GM08714 (cell line): ENCODE data around the gene NOXO1.

Experiments
- H3K4me3 ChIP-seq: fragments of 200-500 bp; sonication (Bioruptor generic); 2 replicates; pipeline ENCODE4 v1.5.1; 2014; ENCODE audit warnings: mild to moderate bottlenecking, low read length, inconsistent platforms
- ZNF274 ChIP-seq: IDR thresholded peaks from 2 replicates; pipeline ENCODE4 v1.6.1; 2012; ENCODE audit warnings: mild to moderate bottlenecking, low read depth, low read length

NOXO1 gene

DNA sequence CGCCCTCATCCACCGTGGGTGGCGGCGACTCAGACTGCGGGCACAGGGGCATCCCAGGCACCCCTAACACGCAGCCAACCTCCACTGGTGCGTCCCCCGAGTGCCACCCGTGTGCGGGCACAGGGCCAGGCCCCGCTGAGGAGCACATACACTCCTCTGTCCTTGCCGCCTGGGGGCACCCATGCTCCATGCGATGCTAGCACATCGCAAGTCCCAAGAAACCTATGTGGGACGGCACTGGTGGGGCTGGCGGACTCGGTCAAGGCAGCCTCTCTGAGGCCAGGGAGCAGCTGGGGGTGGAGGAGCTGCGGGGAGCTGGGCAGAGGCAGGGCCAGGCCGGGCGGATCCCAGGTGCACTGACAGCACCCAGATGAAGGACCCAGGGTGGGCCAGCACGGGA is 24.4 kb upstream of the NOXO1 start:
- H3K4me3 ChIP-seq: no peak overlapping the region

DNA sequence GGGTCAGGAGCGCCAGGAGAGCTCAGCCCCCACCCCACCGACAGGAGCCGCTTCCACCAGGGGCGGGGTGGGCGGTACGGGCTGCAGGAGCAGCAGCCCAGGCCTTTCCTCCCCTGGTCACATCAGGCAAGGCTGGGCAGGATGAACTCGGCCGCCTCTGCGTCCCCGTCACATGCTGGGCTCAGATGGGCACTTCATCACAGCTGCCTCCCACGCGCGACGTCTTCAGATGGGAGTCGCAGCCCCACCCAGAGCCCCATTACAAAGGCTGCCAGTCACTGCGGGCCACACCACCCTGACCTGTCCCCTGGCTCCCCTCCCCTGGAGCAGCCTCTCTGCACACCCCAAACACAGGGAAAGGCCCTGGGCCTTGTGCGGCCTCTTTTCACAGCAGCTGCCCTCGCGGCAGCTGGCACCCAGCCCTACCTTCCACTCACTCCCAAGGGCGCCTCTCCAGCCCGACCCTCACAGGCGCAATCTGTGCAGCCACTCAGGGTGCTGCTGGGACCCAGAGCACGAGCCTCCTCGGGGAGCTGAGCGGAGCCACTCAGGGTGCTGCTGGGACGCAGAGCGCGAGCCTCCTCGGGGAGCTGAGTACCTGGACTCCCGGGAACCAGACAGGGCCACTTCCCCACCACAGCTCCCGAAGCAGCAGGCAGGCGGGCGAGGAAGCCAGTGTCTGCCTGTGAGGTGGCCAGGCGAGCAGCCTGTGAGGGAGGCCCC is 23.7 kb upstream of the NOXO1 start:
- TF ChIP-seq ZNF274: no peak
- H3K4me3 ChIP-seq: no peak overlapping the region

More for the DNA sequence above, 24.4 kb upstream of the NOXO1 start:
- TF ChIP-seq ZNF274: no peak

DNA sequence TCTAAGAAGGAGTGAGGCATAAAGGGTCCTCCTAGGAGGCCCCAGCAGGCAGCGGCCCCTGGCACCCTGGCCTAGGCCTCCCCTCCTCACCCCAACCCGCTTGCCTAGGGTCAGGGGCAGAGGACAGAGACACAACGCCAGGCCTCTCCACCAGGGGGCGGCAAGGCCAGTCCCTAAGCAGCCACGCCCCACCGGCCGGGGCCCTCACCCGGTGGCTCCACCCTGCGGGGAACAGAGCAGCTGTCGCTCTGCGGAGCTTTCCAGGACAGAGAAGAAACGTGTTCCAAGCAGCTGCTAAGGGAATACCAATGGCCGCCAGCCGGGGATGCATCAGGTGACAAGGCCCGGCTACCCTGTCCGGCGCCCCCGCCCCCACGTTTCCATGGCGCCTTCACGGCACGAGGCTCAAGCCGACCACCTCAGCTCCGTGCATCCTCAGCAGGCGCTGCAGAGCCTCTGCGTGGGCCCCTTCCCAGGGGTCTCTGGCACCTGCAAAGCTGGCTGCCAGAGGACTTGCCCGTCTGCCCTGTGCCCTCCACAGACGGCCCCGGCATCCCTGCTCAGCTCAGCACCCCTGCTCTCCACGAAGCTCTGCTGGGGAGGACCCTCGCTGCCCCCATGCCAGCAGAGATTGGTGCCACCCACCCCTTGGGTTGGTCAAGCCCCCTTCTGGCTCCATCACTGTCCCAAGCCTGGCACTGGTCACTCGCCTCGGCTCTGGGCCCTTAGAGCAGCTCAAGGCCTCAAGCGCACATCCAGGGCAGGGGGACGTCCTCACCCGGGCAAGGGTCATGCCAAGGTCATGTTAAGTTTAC is 22.8 kb upstream of the NOXO1 start:
- H3K4me3 ChIP-seq: no peak overlapping the region
- no peak for TF ChIP-seq ZNF274

DNA sequence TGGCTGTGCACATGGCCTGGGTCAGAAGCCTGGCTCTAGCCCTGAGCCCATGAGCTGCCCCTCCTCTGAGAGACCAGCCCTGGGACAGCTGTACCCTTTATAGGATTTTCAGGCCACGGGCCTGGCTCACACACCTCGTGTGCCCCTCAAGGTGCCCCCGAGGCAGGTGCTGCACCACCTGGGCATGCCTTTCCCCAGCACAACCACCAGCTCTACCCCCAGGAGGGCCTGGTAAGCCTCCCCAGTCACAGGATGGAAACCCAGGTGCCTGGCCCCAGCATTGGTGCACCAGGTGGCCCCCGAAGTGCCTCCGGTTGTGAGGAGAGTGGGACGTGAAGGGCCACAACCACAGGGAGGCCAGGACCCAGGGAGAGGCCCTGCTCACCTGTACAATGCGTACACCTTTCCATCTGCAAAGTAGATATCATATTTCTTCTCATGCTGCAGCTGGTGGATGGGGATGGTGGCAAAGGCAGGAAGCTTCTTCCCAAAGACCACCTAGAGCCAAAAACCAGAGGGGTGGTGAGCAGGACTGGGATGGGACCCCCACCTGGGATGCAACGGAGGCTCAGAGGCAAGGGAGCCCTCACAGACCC is 22.1 kb upstream of the NOXO1 start:
- no peak for TF ChIP-seq ZNF274
- H3K4me3 ChIP-seq: no peak overlapping the region

DNA sequence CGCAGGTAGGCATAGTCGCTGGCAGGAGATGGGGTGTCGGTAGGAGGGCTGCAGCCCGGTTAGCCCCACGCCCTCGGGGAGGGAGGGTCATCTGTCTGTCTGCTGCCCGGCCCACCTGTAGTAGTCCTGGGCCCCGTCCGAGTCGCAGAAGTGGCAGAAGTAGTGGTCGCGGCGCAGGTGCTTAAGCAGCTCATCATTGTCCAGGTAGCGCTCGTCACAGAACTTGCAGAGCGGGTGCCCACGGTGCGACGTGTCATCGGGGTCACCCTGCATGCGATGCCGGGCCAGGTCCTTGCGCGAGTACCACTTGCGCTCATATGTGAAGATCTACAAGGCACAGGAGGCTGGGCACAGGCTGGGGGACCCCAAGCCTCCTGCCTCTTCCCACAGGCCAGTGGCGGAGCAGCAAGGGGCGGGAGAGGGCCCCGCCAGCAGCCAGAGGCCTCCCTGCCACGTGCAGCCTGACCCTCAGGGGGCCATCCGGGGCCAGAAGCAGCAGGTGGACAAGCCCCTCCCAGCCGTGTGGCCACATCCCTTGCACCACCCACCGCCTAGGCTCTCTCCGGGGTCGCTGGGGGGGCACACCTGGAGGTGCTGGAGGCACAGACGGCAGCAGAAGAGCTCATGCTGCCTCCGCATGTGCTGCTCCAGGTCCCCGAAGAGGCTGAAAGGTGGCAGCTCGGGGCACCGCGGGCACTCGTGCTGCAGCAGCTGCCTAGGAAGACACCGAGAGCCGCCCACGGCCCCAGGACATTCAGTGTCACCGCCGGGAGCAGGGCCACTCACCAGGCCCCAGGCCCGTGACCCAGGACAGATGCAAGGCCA is 21.3 kb upstream of the NOXO1 start:
- no peak for TF ChIP-seq ZNF274
- no peak overlapping the region for H3K4me3 ChIP-seq

DNA sequence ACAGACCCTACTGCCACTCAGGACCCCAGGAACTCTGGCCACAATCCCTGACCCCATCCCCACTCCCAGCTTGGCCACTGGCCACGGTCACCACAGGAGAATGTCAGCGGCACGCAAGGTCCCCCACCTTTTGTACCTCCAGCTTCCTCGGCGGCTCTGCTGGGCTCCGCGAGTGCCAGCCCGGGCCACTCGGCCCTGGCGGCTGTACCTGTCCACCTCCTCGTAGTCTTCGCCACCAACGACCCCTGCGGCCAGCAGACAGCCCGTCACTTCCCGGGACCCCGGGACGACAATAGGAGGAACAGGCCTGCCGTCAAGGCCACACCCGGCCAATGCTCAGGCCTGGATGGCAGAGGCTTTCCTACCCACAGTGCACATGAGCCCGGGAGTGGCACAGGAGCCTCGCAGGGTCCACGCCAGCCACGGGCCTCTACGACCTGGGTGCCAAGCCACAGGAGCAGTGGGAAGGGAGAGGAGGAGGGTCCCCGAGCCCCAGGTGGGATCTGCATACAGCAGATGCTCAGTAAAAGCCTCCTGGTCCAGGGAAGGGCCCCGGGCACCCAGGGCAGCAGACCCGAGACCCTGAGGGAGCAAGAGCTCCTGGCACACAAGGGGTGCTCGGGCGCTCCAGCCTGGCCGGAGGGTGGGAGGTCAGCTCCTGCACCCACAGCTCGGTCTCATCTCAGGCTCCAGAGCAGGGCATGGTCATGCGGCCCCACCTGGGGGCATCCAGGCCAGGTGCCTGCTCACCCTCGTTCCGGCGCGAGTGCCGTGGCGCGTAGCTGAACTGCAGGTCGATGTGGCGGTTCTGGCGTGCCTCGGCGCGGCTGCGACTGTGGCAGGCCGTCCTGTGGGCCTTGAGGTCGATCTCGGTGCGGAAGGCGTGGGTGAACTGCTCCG is 20.4 kb upstream of the NOXO1 start:
- no peak for TF ChIP-seq ZNF274

DNA sequence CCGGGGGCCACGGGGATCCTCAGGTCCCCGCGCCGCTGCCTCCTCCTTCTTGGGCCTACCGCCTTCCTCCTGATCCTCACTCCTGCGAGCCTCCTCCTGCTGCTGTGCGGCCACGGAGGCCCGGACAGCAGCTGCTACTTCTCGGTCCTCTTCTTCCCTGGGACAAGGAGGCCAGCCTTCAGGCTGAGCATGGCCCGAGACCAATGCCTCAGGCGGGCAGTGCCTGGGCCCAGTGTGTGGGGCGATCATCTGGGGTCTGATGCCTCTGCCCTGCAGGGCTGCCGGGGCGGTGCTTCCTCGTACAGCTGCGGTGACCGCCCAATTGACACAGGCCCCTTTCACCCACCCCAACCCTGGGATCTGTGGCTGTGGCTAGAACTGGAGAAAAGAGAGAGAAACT is 19.8 kb upstream of the NOXO1 start:
- H3K4me3 ChIP-seq: no peak overlapping the region
- no peak for TF ChIP-seq ZNF274

More for the DNA sequence above, 20.4 kb upstream of the NOXO1 start:
- no peak overlapping the region for H3K4me3 ChIP-seq

DNA sequence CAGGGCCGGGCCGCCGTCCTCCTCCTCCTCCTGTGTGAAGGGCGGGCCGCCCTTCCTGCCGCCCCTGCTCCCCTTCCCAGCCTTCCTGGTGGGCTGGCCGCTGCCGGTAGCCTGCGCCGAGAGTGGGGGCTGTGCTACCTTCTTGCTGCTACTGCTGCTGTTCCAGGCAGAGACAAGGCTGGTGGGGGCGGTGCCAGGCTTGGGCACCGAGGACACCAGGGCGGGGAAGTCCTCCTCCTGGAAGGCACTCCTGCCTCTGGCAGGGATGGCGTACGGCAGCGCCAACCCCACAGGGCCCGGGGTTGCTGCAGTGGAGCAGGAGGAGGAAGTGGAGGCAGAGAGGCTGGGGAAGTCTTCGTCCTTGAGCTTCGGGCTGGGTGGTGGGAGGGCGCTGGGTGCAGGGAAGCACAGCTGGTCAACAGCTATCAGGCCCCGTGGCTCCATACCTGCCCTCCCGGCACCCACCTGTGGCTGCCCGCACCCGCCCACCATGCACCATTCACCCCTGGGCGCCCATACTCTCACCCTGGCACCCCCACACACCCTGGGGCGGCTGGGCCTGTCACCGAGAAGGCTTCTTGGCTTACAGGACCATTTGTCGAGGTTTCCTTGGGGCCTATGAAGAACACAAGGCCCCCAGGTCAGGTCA is 18.7 kb upstream of the NOXO1 start:
- no peak for TF ChIP-seq ZNF274
- H3K4me3 ChIP-seq: no peak overlapping the region

DNA sequence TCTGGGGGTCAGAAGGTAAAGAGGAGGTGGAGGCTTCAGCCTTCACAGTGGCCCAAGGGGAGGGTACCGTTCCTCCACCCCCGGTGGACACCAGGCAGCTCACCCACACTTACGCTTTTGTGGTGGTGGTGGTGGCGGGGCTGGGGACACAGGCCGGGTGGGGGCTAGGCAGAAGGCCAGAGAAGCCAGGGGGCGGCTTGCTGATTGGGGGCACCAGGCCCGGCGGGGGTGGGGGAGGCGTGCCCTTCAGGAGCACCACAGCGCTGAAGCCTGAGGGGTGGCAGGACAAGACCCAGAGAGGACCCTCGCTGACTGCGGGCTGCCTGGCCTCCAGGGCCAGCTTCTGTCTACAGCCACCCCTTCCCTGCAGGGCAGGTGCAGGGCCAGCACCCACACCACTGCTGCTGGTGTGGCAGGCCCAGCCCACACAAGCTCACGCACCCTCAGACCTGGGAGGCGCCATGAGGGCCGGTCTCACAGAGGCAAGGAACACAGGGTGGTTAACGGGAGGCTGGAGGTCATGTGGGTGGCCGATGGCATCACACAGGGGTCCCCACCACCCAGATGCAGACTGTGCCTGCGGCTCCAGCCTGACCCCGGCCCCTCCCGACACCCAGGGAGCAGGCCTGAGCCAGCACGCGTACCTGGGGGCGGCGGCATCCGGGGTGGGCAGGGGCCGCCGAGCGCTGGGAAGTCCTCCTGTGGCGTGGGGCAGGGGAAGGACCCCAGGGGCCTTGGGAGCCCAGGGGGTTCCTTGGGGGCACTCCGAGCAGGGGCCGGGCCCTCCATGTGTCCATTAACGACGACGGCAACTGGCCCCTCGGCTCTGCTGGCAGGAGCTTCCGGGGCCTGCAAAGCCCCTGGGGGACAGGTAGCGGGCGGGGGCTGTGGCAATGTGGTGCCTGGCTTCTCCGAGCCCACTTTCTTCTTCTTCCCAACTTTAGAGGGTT is 17.9 kb upstream of the NOXO1 start:
- no peak overlapping the region for H3K4me3 ChIP-seq
- TF ChIP-seq ZNF274: no peak

DNA sequence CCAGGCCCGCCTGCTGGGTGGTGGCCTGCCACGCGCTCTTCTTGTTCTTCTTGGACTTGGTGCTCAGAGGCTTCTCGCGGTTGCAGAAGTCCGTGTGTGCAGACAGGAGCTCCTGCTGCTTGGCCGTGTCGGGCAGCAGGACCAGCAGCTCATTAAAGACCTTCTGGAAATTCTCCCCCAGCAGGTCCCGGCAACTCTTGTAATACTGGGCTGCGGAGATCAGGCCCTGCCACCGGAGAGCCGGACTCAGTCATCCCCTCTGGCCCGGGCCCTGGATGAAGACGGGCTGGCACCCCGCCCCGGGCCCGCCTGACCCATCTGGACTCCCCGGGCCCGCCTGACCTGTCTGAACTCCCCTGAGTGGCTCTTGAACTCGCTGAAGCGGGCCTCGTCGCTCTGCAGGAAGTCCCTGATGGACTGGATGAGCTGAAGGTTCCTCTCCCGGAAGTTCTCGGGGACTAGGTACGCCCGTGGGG is 17.1 kb upstream of the NOXO1 start:
- no peak for TF ChIP-seq ZNF274
- H3K4me3 ChIP-seq: no peak overlapping the region

DNA sequence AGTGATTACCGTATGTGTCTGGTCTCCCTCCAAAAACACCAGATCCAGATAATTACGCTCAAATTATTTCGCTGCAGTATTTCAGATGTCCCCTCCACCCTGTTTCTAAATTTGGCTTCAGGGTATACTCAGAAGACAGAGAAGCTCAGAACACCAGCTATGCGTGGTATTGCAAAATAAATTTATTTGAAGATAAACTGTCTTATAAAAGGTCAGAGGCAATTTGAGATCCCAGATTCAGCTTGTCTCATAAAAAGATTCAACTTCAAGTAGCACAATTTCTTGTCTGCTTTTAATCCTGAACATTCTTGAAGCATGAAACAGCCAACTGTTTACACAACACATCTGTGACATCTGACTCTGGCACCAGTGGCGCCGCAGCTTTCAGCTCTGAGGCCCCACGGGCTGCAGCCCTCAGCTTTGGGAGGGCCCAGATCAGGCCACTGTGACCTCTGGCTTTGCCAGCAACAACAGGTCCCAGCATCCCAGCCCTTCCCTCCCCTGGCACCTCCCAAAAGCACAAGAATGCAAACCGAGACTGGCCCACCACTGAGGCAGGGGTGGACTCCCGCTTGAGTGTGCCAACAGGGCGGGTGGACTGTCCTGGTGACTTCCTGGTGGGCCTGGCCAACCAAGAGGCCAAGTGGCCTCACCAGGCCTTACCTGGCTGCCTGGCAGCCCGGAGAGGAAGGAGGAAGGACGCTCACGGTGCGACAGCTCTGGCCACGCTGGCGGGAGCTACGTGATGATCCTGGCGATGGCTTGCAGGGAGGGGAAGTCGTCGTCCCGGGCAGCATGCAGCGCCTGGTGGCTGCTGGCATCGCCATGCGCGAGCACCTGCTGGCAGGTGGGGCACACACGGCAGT is 16.5 kb upstream of the NOXO1 start:
- no peak for TF ChIP-seq ZNF274
- H3K4me3 ChIP-seq: no peak overlapping the region

DNA sequence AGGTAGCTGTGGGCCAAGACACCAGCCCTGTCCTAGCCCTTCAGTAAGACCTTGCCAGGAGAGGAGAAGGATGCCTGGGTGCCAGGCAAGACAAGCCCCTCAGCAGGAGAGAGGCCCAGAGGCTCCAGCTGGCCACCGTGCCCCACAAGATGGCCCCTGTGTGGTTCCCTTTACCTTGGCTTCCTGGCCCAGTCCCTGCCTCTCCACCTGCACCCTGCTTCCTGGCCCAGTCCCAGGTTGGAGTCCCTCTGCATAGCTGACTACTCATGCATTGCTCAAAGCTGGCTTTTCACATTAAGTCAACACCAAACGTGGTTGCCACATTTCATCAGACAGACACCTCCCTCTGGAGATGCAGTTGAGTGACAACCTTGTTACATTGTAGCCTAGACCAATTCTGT is 12.5 kb upstream of the NOXO1 start:
- H3K4me3 ChIP-seq: no peak overlapping the region
- TF ChIP-seq ZNF274: no peak
